Mesenchymal stem cell (in vitro differentiated cells and primary cell): ENCODE data around the gene ENTHD1.

Experiments used
- DNase-seq: peaks from one replicate; pipeline ENCODE4 v3.0.0-alpha.2; 2013
- H2AFZ ChIP-seq: one replicate; pipeline ENCODE4 v1.6.1; 2013; ENCODE audit warnings: low read depth, mild to moderate bottlenecking, control low read depth, inconsistent platforms, low read length, moderate library complexity
- H2AK5ac ChIP-seq: 2 replicates; pipeline ENCODE4 v1.6.1; 2013; ENCODE audit warnings: low read length, moderate library complexity, mild to moderate bottlenecking, inconsistent platforms; ENCODE audit not compliant: severe bottlenecking
- H2BK120ac ChIP-seq: one replicate; pipeline ENCODE4 v1.6.1; 2013; ENCODE audit warnings: low read depth, mild to moderate bottlenecking, inconsistent platforms, low read length, moderate library complexity
- H2BK12ac ChIP-seq, 2 experiments: one replicate each; pipeline ENCODE4 v1.6.1; 2013; ENCODE audit warnings: inconsistent platforms in 2 of 2, low read length in 2 of 2, mild to moderate bottlenecking in 2 of 2, moderate library complexity in 2 of 2, control low read depth in 1 of 2
- H2BK15ac ChIP-seq: one replicate; pipeline ENCODE4 v1.6.1; 2013; ENCODE audit warnings: mild to moderate bottlenecking, low read depth, inconsistent platforms; ENCODE audit not compliant: poor library complexity, severe bottlenecking
- H2BK5ac ChIP-seq: 2 replicates; pipeline ENCODE4 v1.6.1; 2013; ENCODE audit warnings: low read depth, mild to moderate bottlenecking, low read length, control low read depth, inconsistent platforms; ENCODE audit not compliant: poor library complexity, severe bottlenecking
- H3K14ac ChIP-seq, 2 experiments: one replicate each; pipeline ENCODE4 v1.6.1; 2013; ENCODE audit warnings: inconsistent platforms in 2 of 2, low read length in 2 of 2, control low read depth in 1 of 2, mild to moderate bottlenecking in 1 of 2, moderate library complexity in 1 of 2
- H3K18ac ChIP-seq, 2 experiments: one replicate each; pipeline ENCODE4 v1.6.1; 2013; ENCODE audit warnings: inconsistent platforms in 2 of 2, low read length in 2 of 2, control low read depth in 1 of 2, low read depth in 1 of 2, mild to moderate bottlenecking in 1 of 2
- H3K23ac ChIP-seq, 2 experiments: one replicate each; pipeline ENCODE4 v1.6.1; 2013; ENCODE audit warnings: inconsistent platforms in 2 of 2, low read length in 2 of 2, mild to moderate bottlenecking in 2 of 2, moderate library complexity in 2 of 2, control low read depth in 1 of 2
- H3K27ac ChIP-seq: 2 replicates; pipeline ENCODE4 v1.5.1; 2013; ENCODE audit warnings: mild to moderate bottlenecking, moderate library complexity, low read length, control low read depth, inconsistent platforms; ENCODE audit not compliant: poor library complexity, severe bottlenecking
- H3K27me3 ChIP-seq, 2 experiments: 2 replicates each; pipeline versions ENCODE4 v1.6.1 to v1.7.0; 2013; ENCODE audit warnings: low read length in 2 of 2, mild to moderate bottlenecking in 2 of 2, moderate library complexity in 2 of 2, control low read depth in 1 of 2, inconsistent platforms in 1 of 2; ENCODE audit not compliant: control insufficient read depth in 1 of 2, insufficient read depth in 1 of 2
- H3K36me3 ChIP-seq, 2 experiments: 2 replicates each; pipeline versions ENCODE4 v1.6.1 to v1.7.0; 2013; ENCODE audit warnings: low read length in 2 of 2, control low read depth in 1 of 2, inconsistent platforms in 1 of 2, low read depth in 1 of 2, mild to moderate bottlenecking in 1 of 2; ENCODE audit not compliant: insufficient read depth in 2 of 2, control insufficient read depth in 1 of 2
- H3K4ac ChIP-seq, 2 experiments: one replicate each; pipeline ENCODE4 v1.6.1; 2013; ENCODE audit warnings: inconsistent platforms in 2 of 2, low read length in 2 of 2, mild to moderate bottlenecking in 2 of 2, moderate library complexity in 2 of 2, control low read depth in 1 of 2, low read depth in 1 of 2
- H3K4me1 ChIP-seq: 2 replicates; pipeline ENCODE4 v1.6.1; 2013; ENCODE audit warnings: low read depth, low read length, control low read depth; ENCODE audit not compliant: control insufficient read depth, insufficient read depth
- H3K4me2 ChIP-seq: 2 replicates; pipeline ENCODE4 v1.6.1; 2013; ENCODE audit warnings: low read length, mild to moderate bottlenecking, inconsistent platforms; ENCODE audit not compliant: poor library complexity, severe bottlenecking
- H3K4me3 ChIP-seq, 2 experiments: 2 replicates each; pipeline versions ENCODE4 v1.5.1 to v1.7.0; 2013; ENCODE audit warnings: low read length in 2 of 2, mild to moderate bottlenecking in 2 of 2, control low read depth in 1 of 2, low read depth in 1 of 2; ENCODE audit not compliant: insufficient read depth in 1 of 2
- H3K79me1 ChIP-seq: replicated peaks from 2 replicates; pipeline ENCODE4 v1.6.1; 2013; ENCODE audit warnings: mild to moderate bottlenecking, control low read depth, low read length, inconsistent platforms; ENCODE audit not compliant: poor library complexity, severe bottlenecking
- H3K9ac ChIP-seq: 2 replicates; pipeline ENCODE4 v1.7.0; 2013; ENCODE audit warnings: mild to moderate bottlenecking, low read length, moderate library complexity
- H3K9me3 ChIP-seq: 2 replicates; pipeline ENCODE4 v1.7.0; 2013; ENCODE audit warnings: mild to moderate bottlenecking, low read length; ENCODE audit not compliant: control insufficient read depth
- H4K8ac ChIP-seq: one replicate; pipeline ENCODE4 v1.6.1; 2013; ENCODE audit warnings: inconsistent platforms, mild to moderate bottlenecking, low read length, moderate library complexity
- H4K91ac ChIP-seq: one replicate; pipeline ENCODE4 v1.6.1; 2013; ENCODE audit warnings: mild to moderate bottlenecking, low read length, inconsistent platforms
- WGBS: methylation state at CpG from one replicate; pipeline ENCODE4 v1.1.7; 2013; ENCODE audit warnings: mixed read lengths; 5-methylcytosine and 5-hydroxymethylcytosine counted together

Gene ENTHD1

GRCh38 chr22:39859903-39860588, 33.5 kb downstream of the ENTHD1 start:
- H3K4me3 ChIP-seq: no peak overlapping the region
- no peaks in the 10 kb centered on the region for H3K4me1 ChIP-seq
- no peak overlapping the region for H2AFZ ChIP-seq
- H2AK5ac ChIP-seq: no peak overlapping the region
- no peak overlapping the region for H3K23ac ChIP-seq
- H3K4ac ChIP-seq: no peak overlapping the region
- DNase-seq: no peak
- no peak overlapping the region for H2BK120ac ChIP-seq
- H3K18ac ChIP-seq: no peak overlapping the region
- no peaks in the 10 kb centered on the region for H3K9me3 ChIP-seq
- no peak overlapping the region for H3K4me2 ChIP-seq
- no peak overlapping the region for H2BK5ac ChIP-seq
- H3K9ac ChIP-seq: no peak overlapping the region
- no peak overlapping the region for H3K14ac ChIP-seq
- peaks cover 26 to 28% of the 10 kb centered on the region in 2 experiments for H3K27me3 ChIP-seq
- 76% methylated on average over 5 of the region's 7 CpGs for WGBS
- H2BK12ac ChIP-seq: no peak overlapping the region
- H4K8ac ChIP-seq: no peak overlapping the region
- H2BK15ac ChIP-seq: no peak overlapping the region
- no peak overlapping the region for H3K27ac ChIP-seq
- no peaks in the 10 kb centered on the region for H3K36me3 ChIP-seq
- H3K79me1 ChIP-seq: no peaks in the 10 kb centered on the region
- no peak overlapping the region for H4K91ac ChIP-seq

- Histone ChIP-seq H3K36me3 (no peaks in the 10 kb centered on the region), H3K79me1 (no peaks in the 10 kb centered on the region), H3K4me2 (no peak overlapping the region), H3K4me3 (no peak overlapping the region), H3K27ac (no peak overlapping the region), H4K91ac (no peak overlapping the region), H2AFZ (no peak overlapping the region), H3K18ac (no peak overlapping the region), H2AK5ac (no peak overlapping the region), H3K9ac (no peak overlapping the region), H2BK120ac (no peak overlapping the region), H2BK15ac (no peak overlapping the region), H3K27me3 (peaks cover 8 to 15% of the 10 kb centered on the region in 2 experiments), H3K23ac (no peak overlapping the region), H3K4me1 (no peaks in the 10 kb centered on the region), H3K9me3 (no peaks in the 10 kb centered on the region), H2BK5ac (no peak overlapping the region), H3K4ac (no peak overlapping the region), H4K8ac (no peak overlapping the region), H2BK12ac (no peak overlapping the region), H3K14ac (no peak overlapping the region)
- WGBS: 80% methylated on average over 2 of the region's 4 CpGs
- no peak for DNase-seq
Observed at GRCh38 chr22:39856588-39856987, 37.0 kb downstream of the ENTHD1 start.

DNA sequence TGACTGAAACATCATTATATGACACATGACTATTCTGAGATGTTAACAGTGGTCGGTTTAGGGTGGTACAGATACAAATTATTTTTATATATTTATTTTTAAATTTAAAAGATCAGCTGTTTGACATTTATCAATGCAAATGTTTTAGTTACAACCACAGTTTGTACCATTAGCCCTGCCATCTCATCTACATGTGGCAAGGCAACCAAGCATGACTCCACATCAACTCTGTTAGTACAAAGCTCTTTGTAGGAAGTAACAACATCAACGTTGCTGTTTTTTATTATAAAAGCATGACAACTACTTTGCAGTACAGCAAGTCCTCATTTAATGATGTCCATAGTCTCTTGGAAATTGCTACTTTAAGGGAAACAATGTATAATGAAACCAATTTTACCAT, 40.8 kb downstream of the ENTHD1 start:
- H4K8ac ChIP-seq: no peak overlapping the region

GRCh38 chr22:39851606-39852315, 41.8 kb downstream of the ENTHD1 start:
- Histone ChIP-seq H3K18ac (no peak overlapping the region), H3K4me3 (no peak overlapping the region), H3K27me3 (peaks cover 0 to 8% of the 10 kb centered on the region in 2 experiments), H3K14ac (no peak overlapping the region), H4K8ac (no peak overlapping the region), H3K4ac (no peak overlapping the region), H2BK15ac (no peak overlapping the region), H3K4me1 (no peaks in the 10 kb centered on the region), H2BK5ac (no peak overlapping the region), H2BK120ac (no peak overlapping the region), H3K9ac (no peak overlapping the region), H3K4me2 (no peak overlapping the region), H3K23ac (no peak overlapping the region), H2AFZ (no peak overlapping the region), H3K79me1 (no peaks in the 10 kb centered on the region), H2BK12ac (no peak overlapping the region), H4K91ac (no peak overlapping the region), H3K9me3 (no peaks in the 10 kb centered on the region), H2AK5ac (no peak overlapping the region), H3K36me3 (no peaks in the 10 kb centered on the region), H3K27ac (no peak overlapping the region)
- 85% methylated on average over 3 of the region's 4 CpGs for WGBS
- DNase-seq: no peak

More for the DNA sequence above, 40.8 kb downstream of the ENTHD1 start:
- Histone ChIP-seq H2BK120ac (no peak overlapping the region), H3K18ac (no peak overlapping the region), H3K14ac (no peak overlapping the region), H2AFZ (no peak overlapping the region), H3K79me1 (no peaks in the 10 kb centered on the region), H2BK15ac (no peak overlapping the region), H3K4ac (no peak overlapping the region), H3K23ac (no peak overlapping the region), H3K27me3 (peaks cover 0 to 8% of the 10 kb centered on the region in 2 experiments), H3K4me2 (no peak overlapping the region), H4K91ac (no peak overlapping the region), H3K4me1 (no peaks in the 10 kb centered on the region), H3K9me3 (no peaks in the 10 kb centered on the region), H2BK12ac (no peak overlapping the region), H3K36me3 (no peaks in the 10 kb centered on the region), H2BK5ac (no peak overlapping the region), H3K9ac (no peak overlapping the region), H3K27ac (no peak overlapping the region), H2AK5ac (no peak overlapping the region), H3K4me3 (no peak overlapping the region)
- DNase-seq: no peak
- 80% methylated on average over 1 of the region's 2 CpGs for WGBS
